COLO829 (cell line): ENCODE measurements around the gene DENND1A.

ENCODE experiments used
- DNase-seq: peaks from one replicate; pipeline ENCODE4 v3.0.0; 2012; ENCODE audit warnings: low spot score

The DENND1A gene

DNA sequence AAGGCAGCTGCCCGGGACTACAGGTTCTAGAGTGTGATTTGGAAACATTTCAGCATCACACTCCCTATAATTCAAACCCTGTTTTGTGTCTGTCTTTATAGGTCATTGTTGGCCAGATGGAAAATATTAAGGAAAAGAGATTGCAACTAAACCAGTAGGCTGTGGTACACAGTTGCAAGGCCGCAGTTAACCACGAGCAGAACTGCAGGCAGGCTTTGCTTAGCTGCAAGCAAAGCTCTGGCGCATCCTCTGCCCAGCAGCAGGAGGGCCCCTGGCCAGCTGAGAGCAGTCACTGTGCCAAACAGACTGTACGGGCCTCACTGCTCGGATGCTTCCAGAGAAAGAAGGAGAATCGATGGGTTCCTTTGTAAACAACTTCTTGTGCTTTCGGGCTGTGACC, 204.5 kb downstream of the DENND1A start:
- no peak for DNase-seq

DNA sequence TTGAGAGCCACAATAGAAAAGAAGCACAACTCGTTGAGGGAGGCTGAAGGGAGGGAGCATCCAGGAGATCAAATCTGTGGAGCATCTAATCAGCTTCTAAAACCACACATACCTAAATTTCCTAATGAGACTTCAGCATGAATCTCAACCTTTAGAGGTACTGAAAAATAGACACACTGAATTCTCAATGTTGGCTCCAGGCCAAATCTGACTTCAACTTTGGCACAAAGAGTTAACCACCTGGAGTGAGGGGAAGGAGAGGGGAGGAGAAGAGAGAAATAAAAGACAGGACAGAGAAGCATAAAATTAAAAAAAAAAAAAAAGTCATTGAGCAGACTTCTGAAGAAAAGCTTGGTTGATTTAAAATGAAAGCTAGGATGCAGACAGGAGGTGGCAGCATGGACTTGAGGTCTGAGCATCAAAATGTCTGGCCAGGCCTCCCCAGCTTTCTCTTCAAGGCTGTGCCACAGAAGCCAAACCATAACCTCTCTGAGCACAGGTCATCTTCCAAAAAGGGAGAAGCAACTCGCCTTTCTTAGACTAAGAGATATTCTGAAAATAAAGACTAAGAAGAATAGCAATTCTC, 205.6 kb downstream of the DENND1A start:
- peak; percentile 38 for DNase-seq

DNA sequence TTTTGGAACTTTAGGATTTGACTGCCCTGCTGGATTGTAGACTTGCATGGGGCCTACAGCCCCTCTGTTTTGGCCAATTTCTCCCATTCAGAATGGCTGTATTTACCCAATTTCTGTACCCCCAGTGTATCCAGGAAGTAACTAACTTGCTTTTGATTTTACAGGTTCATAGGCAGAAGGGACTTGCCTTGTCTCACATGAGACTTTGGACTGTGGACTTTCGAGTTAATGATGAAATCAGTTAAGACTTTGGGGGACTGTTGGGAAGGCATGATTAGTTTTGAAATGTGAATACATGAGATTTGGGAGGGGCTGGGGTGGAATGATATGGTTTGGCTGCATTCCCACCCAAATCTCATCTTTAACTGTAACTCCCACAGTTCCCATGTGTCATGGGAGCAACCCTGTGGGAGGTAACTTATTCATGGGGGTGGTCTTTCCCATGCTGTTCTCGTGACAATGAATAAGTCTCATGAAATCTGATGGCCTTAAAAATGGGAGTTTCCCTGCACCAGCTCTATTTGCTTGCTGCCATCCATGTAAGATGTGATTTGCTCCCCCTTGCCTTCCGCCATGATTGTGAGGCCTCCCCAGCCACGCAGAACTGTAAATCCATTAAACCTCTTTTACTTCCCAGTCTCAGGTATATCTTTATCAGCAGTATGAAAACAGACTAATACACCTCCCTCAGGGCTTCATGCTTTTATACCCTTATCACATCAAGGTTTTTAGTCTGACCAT, 206.6 kb downstream of the DENND1A start:
- no peak for DNase-seq

DNA sequence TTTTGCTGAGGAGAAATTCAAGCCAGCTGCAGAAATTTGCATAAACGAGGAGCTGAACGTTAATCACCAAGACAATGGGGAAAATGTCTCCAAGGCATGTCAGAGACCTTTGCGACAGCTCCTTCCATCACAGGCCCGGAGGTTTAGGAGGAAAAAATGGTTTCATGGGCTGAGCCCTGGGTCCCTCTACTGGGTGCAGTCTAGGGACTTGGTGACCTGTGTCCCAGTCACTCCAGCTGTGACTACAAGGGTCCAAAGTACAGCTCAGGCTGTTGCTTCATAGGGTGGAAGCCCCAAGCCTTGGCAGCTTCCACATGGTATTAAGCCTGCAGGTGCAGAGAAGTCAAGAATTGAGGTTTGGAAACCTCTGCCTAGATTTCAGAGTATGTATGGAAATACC, 207.5 kb downstream of the DENND1A start:
- DNase-seq, result no peak

DNA sequence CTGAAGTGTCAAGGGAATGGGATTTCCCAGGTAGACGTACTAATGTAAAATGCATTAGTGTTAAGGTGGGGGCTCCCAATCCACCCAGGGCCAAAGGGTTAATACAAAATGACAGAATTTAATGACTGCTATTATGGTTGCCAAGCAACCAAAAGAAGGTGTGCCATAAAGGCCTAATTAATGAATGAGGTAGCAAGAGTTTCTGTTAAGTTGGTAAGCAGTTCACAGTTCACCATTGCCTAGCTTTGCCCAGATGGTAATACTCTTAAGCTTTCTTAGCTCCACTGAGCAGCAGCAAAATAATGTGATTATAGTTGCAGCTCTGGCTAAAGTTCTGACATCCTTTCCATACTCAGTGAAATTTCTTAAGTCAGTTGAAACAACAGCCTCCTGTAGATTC, 211.7 kb downstream of the DENND1A start:
- no peak for DNase-seq

DNA sequence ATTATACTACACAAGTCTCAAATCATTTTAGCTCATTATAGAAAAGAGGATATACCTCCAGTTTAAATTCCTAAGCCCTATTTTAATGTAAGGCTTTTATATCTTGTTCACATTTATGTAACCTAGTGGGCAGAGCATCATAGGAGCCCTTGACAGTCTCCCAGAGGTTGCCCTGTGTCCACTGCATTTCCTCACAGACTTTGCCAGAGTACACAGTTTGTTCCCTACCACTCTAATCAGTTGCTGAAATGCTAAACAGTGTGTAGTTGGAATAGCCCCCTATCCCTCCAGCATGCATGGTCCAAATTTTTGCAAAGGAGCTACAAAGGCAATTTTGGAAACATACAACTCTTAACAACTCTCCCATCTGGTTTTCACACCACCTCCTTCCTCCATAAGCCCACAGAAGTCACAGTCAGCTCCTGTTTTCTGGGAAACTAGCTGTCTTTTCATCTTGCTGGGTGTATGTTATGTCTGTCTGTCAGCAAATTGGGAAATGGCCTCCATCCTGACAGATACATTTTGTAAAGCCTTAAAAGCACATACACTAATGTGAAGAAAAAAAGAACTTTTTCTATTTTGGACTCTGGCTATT, 212.2 kb downstream of the DENND1A start:
- DNase-seq, result no peak

DNA sequence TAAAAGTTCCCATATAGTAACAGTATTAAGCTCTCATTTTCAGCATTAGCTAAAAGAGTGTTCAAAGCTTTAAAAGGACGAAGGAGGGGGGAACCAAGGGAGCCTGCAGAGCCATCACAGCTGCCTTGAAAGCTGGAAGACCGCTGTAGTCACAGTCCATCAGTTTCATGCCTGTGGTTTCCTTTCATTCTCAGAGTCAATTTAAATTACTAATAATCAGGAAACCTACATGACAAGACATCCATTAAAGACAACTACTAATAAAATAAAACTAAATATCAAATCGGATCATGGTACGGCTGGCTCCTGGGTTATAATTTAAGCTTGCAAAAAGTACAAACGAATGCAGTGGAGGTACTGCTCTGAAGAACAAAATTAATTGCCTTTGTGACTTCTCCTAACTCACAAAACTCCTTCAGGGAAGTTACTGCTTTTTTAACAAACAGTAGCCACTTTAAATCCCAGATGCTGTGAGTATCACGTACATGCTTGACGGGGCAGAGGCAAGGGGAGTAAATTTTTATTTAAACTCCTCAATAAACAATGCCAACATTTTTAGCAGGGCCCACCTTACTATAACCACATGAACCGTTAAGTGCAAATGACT, 213.5 kb downstream of the DENND1A start:
- DNase-seq, result no peak

DNA sequence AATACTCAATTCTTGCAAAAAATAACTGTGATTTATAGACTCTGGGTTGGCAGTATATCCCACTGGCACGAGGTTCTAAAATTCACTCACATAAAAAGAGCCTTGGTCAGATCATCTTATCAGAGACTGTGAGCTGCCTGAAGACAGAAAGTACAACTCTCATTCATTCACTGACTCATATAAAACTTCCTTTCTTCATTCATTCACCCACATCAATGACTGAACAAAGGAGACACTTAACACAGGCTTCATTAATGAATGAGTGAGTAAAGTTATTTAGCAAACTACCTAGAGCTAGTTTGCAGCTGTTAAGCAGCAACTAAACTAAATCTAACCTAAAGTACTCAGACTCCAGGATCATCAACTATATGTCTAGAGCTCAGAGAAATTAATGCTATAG, 214.7 kb downstream of the DENND1A start:
- DNase-seq, result peak; percentile 72

DNA sequence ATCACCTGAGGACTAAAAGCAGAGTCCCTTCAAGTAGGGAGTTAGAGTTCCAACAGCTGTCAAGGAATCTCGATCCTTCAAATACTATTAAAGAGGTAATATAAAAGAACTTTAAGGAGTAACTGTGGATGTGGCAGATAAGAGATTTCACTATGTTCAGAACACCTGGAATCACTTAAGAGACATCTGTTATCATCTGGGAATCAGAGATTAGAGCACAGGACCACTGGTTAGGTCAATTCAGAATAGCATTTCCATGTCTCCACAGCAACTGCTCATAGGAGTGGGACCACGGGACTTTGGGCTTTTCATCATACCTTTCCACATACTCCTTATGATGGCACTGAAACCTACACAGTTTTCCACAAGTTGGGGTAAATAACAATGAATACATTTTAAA, 216.6 kb downstream of the DENND1A start:
- no peak for DNase-seq

DNA sequence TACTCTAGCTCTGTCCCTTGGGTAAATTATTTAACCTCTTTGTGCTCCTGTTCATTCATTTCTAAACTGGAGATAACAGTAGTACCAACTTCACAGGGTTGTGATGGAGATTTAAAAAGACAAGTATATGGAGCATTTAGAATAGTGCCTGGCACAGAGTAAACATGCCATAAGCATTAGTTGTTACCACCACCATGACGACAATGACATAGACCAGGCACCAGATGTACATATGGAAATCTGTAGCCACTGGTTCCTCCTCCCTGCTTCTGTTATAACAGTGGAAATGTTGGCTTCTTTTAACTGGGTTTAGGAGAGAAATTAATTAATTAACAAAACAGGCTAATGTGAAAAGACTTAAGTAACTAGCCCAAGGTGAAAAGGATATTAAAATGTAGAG, 217.5 kb downstream of the DENND1A start:
- DNase-seq, result no peak

DNA sequence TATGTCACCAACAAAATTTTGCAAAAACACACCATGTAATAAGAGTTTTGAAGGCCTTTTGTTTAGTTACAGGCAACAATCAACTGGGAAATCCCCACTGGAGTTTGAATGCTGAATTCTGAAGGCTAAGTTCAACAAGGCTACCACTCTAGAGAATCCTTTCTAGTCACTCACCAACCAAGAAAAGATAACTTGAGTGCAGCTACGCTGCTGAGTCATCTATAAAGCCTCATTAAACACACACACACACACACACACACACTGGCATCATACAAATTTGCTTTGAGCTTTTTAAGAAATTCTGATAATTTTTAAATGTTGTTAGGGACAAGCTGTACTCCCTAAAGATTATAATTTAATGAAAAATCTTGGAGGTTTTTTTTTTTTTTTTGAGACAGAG, 219.6 kb downstream of the DENND1A start:
- DNase-seq, result peak; percentile 53

DNA sequence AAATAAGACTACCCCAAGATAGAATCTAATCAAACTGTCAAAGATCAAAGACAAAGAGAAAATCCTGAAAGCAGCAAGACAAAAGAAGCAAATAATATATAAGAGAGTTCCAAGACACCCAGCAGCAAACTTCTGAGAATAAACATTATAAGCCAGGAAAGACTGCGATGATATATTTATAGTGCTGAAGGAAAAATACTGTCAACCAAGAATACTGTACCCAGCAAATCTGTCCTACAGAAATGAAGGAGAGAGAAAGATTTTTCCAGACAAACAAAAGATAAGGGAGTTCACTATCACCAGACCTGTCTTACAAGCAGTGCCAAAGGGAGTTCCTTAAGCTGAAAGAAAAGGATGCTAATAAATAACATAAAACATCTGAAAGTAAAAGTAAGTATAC, 227.4 kb downstream of the DENND1A start:
- DNase-seq, result no peak

DNA sequence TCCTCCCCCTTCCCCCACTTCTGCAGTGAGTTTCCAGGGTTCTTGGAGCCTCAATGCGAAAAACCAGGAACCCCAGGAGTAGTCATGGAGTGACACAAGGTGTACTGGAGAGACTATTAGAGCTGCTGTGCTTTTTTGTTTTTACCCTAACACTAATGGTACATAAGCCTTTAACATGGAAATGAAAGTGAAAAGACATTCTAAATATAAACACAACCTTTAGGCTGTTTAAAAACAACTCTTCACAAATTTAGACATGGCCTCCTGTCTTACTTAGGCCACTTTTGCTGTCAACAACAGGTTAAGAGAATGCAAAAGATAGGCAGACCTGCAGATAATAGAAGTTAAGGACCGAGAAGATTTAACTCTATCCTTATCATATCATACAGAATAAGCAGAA, 232.2 kb downstream of the DENND1A start:
- DNase-seq, result no peak

DNA sequence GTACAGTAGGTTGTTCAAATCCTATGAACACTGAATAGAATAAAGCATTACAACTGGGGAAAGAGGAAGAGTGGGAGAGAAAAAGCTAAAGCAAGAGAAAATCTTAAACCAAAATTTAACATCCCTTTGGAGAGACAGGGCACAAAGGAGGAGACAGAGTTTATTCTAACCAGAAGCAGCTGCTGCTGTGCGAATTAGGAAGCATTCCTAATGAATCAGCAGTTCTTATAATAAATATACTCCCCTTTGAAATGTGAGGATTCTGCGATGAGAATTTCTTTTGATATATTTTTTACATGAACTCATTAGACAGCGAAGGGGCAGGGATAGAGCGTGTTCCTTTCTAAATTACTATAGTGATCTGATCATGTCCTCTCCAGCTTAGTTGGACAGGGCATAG, 233.4 kb downstream of the DENND1A start:
- DNase-seq, result no peak

DNA sequence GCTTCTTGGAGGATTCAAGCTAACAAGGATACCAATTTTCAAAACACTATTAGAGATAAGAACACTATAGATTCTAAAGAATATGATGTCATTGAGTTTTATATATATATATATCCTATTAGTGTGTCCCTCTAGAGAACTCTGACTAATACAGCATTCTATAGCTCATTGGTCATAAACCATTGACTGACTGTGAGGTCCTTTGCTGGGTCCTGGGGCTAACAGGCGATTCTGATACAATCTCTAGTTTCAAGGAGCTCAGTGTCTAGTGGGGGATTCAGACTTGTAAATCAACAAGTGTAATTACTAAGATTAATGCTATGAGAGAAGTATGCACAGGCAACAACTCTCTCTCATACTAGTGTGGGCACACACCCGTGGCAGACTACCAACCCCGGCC, 234.5 kb downstream of the DENND1A start:
- no peak for DNase-seq

DNA sequence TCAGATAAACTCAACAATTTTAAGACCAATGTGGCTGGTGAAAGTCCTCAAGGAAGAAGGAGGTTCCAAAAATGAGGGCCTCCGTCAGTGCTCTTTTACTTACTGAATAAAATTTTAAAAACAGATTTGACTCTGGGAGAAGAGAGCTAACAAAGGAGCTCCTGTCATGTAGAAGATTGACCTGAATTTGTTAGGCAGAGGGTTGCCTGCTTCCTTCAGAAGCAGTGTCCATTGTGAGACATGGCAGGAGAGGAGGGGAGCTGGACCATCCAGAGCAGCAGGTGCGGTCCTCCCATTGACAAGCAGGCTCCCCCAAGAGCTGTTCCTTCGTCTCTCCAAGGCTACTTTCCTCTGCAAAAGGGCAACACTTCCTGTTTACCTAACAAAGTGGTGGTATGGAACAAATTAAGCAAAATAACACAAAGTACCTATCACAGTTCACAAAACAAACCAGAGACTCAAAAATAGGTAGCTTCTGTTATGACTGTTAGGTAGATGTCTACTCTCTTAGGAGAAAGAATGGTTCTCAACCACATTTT, 238.1 kb downstream of the DENND1A start:
- no peak for DNase-seq

DNA sequence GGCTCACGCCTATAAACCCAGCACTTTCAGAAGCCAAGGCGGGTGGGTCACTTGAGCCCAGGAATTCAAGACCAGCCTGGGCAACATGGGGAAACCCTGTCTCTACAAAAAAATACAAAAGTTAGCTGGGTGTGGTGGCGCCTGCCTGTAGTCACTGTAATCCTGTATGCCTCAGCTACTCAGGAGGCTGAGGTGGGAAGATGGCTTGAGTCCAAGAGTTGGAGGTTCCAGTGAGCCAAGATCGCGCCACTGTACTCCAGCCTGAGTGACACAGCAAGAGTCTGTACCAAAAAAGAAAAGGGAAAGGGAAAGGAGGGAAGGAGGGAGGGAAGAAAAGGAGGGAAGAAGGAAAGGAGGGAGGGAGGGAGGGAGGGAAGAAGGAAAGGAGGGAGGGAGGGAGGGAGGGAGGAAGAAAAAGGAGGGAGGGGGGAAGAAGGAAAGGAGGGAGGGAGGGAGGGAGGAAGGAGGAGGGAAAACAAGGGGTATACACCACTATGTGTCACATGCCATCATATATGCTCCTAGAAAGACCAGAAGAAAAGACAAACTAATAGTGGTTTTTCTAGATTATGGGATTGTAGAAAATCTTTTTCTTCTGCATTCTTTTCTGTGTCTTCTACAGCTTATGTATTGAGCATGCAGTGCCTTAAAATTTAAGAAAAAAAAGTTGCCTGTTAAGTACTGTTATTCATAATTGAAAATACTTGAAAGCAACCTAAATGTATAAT, 240.1 kb downstream of the DENND1A start:
- no peak for DNase-seq

DNA sequence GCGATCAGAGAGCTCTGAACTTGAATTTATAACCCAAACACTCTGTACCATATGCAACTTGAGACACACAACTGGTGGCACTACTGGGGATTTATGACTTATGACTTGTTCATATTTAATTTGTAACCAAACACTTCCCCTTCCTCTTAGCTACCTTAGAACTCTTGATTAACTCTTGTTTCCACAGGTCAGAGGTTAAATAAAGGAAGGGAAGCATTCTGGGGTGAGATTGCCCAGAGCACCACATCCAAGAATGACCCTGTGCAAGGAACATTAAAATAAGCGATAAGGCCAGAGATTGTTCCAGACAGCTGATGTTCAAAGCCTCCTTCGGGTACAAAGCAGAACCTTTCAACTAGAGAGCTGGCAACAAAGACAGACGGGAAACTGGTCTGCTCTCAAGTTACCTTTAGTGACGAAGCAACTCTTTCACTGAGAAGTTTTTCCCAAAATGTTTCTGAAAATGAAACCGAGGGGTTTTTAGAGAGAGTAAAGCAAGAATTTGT, 242.6 kb downstream of the DENND1A start:
- no peak for DNase-seq

DNA sequence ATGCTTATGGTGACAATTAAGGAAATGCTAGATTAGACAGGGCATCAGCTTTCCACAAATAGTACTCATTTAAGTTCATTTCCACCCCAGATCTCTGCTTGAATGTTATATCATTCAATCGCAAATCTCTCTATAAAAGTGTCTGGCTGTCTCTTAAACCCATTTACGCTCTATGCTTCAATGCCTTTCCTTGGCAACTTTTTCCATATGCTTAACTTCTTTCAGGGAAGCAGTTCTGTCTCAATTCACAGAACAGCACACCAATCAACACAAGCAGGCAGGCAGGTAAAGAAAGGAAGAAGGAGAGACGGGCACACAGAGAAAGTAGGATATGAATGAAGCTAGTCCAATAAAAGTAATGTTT, 243.1 kb downstream of the DENND1A start:
- DNase-seq, result no peak

DNA sequence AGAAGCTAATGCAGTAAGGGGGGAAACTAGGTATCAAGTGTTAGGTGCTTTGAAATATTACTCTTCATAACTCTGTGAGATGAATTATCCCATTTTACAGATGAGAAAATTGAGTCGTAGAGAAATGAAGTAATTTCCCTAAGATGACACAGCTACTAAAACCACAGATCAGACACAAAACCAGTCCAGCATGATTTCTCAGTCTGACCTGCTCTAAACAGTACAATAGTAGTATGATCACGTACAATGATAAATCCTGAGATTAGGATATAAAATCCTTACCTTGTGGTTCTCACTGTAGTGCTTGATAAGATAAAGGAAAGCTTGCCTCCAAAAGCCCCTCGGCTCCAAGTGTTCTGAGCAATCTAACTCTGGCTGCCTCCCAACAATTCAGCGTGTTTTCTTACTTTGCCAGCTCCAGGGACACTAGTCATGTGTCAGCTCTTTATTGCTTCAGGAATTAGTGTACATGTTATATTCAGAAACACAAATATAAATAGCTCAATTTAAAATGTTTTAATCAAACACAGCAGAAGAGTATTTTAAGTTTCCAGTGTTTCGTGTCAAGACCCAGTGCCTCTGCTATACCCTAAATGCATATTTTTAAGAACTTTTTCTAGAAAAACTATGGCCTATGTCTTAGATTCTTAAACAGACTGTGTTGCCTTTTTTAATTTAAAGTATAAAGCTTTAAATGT, 243.6 kb downstream of the DENND1A start:
- DNase-seq, result no peak

DNA sequence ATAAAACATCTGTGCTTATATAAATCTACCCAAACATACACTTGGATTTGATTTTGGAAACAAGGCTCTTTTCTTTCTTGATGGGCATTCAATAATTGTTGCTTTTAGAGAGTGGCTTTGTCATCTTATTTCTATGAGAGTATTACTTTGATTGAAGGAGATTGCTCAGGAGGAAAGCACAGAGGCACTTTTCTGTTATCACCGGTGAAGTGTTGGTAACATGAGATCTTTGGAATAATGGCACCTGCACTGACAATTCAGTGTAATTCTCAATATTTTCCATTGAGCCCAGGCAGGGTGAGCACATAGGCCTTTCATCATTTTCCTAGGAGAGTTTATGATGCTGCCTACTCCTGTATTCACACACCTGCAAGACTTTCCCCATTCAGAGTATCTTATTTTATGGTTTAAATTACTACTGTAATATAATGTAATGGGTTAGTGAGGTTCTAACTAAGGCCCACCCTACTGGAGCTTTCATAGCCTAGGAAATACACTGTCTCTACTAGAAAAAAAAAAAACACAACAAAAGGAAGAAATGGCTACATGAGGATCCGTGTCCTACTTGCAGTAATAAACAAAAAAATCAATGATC, 244.3 kb downstream of the DENND1A start:
- no peak for DNase-seq
